H9 (cell line): ENCODE measurements around the gene R3HDM2. TPM values are rescaled to one million over a fixed set of nuclear protein-coding genes. Genes with fewer than 3 reads are reported as not detected.

ENCODE experiments used
- DNase-seq: peaks from one replicate; pipeline ENCODE4 v3.0.0-alpha.2; 2017
- H2AFZ ChIP-seq: one replicate; pipeline ENCODE4 v1.6.1; 2013; ENCODE audit warnings: mild to moderate bottlenecking, low read length, control low read depth, moderate library complexity
- H2AK5ac ChIP-seq: 2 replicates; pipeline ENCODE4 v1.6.1; 2013; ENCODE audit warnings: low read length, control low read depth, mixed read lengths; ENCODE audit not compliant: insufficient read length
- H2BK120ac ChIP-seq: one replicate; pipeline ENCODE4 v1.6.1; 2013; ENCODE audit warnings: low read depth, mild to moderate bottlenecking, low read length, control low read depth, inconsistent platforms; ENCODE audit not compliant: poor library complexity, severe bottlenecking
- H2BK12ac ChIP-seq: 2 replicates; pipeline ENCODE4 v1.6.1; 2013; ENCODE audit warnings: low read length, control low read depth, mixed read lengths, low read depth; ENCODE audit not compliant: insufficient read length
- H2BK15ac ChIP-seq: 2 replicates; pipeline ENCODE4 v1.6.1; 2013; ENCODE audit warnings: low read depth, low read length, control low read depth
- H2BK20ac ChIP-seq: one replicate; pipeline ENCODE4 v1.6.1; 2013; ENCODE audit warnings: low read depth, mild to moderate bottlenecking, low read length, control low read depth, inconsistent platforms; ENCODE audit not compliant: poor library complexity, severe bottlenecking
- H2BK5ac ChIP-seq: 2 replicates; pipeline ENCODE4 v1.6.1; 2013; ENCODE audit warnings: low read length, control low read depth, mixed read lengths; ENCODE audit not compliant: insufficient read length
- H3K14ac ChIP-seq: 2 replicates; pipeline ENCODE4 v1.6.1; 2013; ENCODE audit warnings: low read length, control low read depth; ENCODE audit not compliant: insufficient read depth
- H3K18ac ChIP-seq: 2 replicates; pipeline ENCODE4 v1.6.1; 2013; ENCODE audit warnings: low read depth, mild to moderate bottlenecking, mixed read lengths, low read length, control low read depth; ENCODE audit not compliant: insufficient read length
- H3K23ac ChIP-seq: 2 replicates; pipeline ENCODE4 v1.6.1; 2013; ENCODE audit warnings: low read length, control low read depth, mixed read lengths, low read depth; ENCODE audit not compliant: insufficient read length
- H3K23me2 ChIP-seq: 2 replicates; pipeline ENCODE4 v1.6.1; 2013; ENCODE audit warnings: low read depth, mild to moderate bottlenecking, mixed read lengths, low read length, control low read depth; ENCODE audit not compliant: insufficient read length, poor library complexity, severe bottlenecking
- H3K27ac ChIP-seq: 2 replicates; pipeline ENCODE4 v1.5.1; 2013; ENCODE audit warnings: low read length, control low read depth, mixed read lengths, low read depth; ENCODE audit not compliant: insufficient read length
- H3K27me3 ChIP-seq: 2 replicates; pipeline ENCODE4 v1.6.1; 2013; ENCODE audit warnings: low read length, control low read depth, inconsistent platforms; ENCODE audit not compliant: insufficient read depth
- H3K4ac ChIP-seq: 2 replicates; pipeline ENCODE4 v1.6.1; 2013; ENCODE audit warnings: low read depth, mild to moderate bottlenecking, control low read depth, inconsistent platforms, low read length, moderate library complexity
- H3K4me1 ChIP-seq: 2 replicates; pipeline ENCODE4 v1.6.1; 2013; ENCODE audit warnings: low read length, control low read depth, inconsistent platforms; ENCODE audit not compliant: insufficient read depth
- H3K4me2 ChIP-seq: 2 replicates; pipeline ENCODE4 v1.6.1; 2013; ENCODE audit warnings: low read length, control low read depth, mixed read lengths; ENCODE audit not compliant: insufficient read length, insufficient read depth
- H3K56ac ChIP-seq: 2 replicates; pipeline ENCODE4 v1.6.1; 2013; ENCODE audit warnings: low read depth, mild to moderate bottlenecking, mixed read lengths, low read length, control low read depth; ENCODE audit not compliant: insufficient read length
- H3K79me1 ChIP-seq: 2 replicates; pipeline ENCODE4 v1.6.1; 2013; ENCODE audit warnings: low read depth, mild to moderate bottlenecking, moderate library complexity, low read length, control low read depth, inconsistent platforms; ENCODE audit not compliant: insufficient read depth, poor library complexity, severe bottlenecking
- H3K79me2 ChIP-seq: 2 replicates; pipeline ENCODE4 v1.6.1; 2013; ENCODE audit warnings: low read length, control low read depth, inconsistent platforms; ENCODE audit not compliant: insufficient read depth
- H3K9ac ChIP-seq: 2 replicates; pipeline ENCODE4 v1.6.1; 2013; ENCODE audit warnings: low read length, control low read depth, mixed read lengths; ENCODE audit not compliant: insufficient read length; ENCODE audit errors: extremely low read depth
- H3K9me3 ChIP-seq: one replicate; pipeline ENCODE4 v1.6.1; 2013; ENCODE audit warnings: low read depth, low read length, inconsistent platforms; ENCODE audit not compliant: control insufficient read depth
- H3T11ph ChIP-seq: one replicate; pipeline ENCODE4 v1.6.1; 2013; ENCODE audit warnings: mild to moderate bottlenecking, low read length, control low read depth, inconsistent platforms
- H4K20me1 ChIP-seq: one replicate; pipeline ENCODE4 v1.6.1; 2013; ENCODE audit not compliant: control insufficient read depth, insufficient read length, insufficient read depth
- H4K5ac ChIP-seq: 2 replicates; pipeline ENCODE4 v1.6.1; 2013; ENCODE audit warnings: low read depth, mild to moderate bottlenecking, mixed read lengths, low read length, control low read depth; ENCODE audit not compliant: insufficient read length
- H4K8ac ChIP-seq: replicated peaks from 2 replicates; pipeline ENCODE4 v1.6.1; 2013; ENCODE audit warnings: low read length, control low read depth, mixed read lengths, low read depth; ENCODE audit not compliant: insufficient read length
- H4K91ac ChIP-seq: 2 replicates; pipeline ENCODE4 v1.6.1; 2013; ENCODE audit warnings: low read depth, mild to moderate bottlenecking, moderate library complexity, mixed read lengths, low read length, control low read depth; ENCODE audit not compliant: insufficient read length
- H3K27ac Mint-ChIP-seq, 3 experiments: 2 replicates in 2 of 3; 3 replicates in 1 of 3; pipeline ENCODE4 v1.8.0; 2020 to 2021; ENCODE audit warnings: mixed read lengths in 3 of 3, mild to moderate bottlenecking in 1 of 3, moderate library complexity in 1 of 3
- H3K27me3 Mint-ChIP-seq: 2 replicates; pipeline ENCODE4 v1.8.0; 2021; ENCODE audit warnings: low read depth, mild to moderate bottlenecking, moderate library complexity, mixed read lengths
- H3K36me3 Mint-ChIP-seq, 3 experiments: 2 replicates in 2 of 3; 3 replicates in 1 of 3; pipeline ENCODE4 v1.8.0; 2020 to 2021; ENCODE audit warnings: low read depth in 3 of 3, mixed read lengths in 3 of 3; ENCODE audit not compliant: insufficient read depth in 1 of 3
- H3K4me1 Mint-ChIP-seq, 2 experiments: 2 replicates each; pipeline ENCODE4 v1.8.0; 2020; ENCODE audit warnings: mixed read lengths in 2 of 2
- H3K4me3 Mint-ChIP-seq, 2 experiments: 2 replicates in 1 of 2; 3 replicates in 1 of 2; pipeline ENCODE4 v1.8.0; 2020 to 2021; ENCODE audit warnings: mild to moderate bottlenecking in 2 of 2, mixed read lengths in 2 of 2, moderate library complexity in 1 of 2
- H3K9me3 Mint-ChIP-seq, 2 experiments: 2 replicates in 1 of 2; 3 replicates in 1 of 2; pipeline ENCODE4 v1.8.0; 2020; ENCODE audit warnings: mild to moderate bottlenecking in 2 of 2, mixed read lengths in 2 of 2, moderate library complexity in 1 of 2
- WGBS: extraction: QIAGEN DNeasy Blood & Tissue Kit; methylation state at CpG from one replicate; pipeline ENCODE4 v1.1.7; 2013; ENCODE audit warnings: missing lambda C conversion rate, low lambda C conversion rate, mixed read lengths; ENCODE audit not compliant: insufficient read length; ENCODE audit errors: extremely low coverage; 5-methylcytosine and 5-hydroxymethylcytosine counted together
- total RNA-seq: library from RNA; stranded (reverse); gene quantifications from 2 replicates; pipeline ENCODE4 v1.2.1, GENCODE V29; 2021
- TF ChIP-seq, protein P1 (sequence below): fragments of 200-600 bp; sonication (generic); conservative IDR thresholded peaks from 3 replicates; pipeline ENCODE4 v1.8.0; 2021; ENCODE audit warnings: antibody characterized with exemption, mild to moderate bottlenecking

R3HDM2 gene
- total RNA-seq, 1 experiment from 2014 or later = 43.9 TPM

DNA sequence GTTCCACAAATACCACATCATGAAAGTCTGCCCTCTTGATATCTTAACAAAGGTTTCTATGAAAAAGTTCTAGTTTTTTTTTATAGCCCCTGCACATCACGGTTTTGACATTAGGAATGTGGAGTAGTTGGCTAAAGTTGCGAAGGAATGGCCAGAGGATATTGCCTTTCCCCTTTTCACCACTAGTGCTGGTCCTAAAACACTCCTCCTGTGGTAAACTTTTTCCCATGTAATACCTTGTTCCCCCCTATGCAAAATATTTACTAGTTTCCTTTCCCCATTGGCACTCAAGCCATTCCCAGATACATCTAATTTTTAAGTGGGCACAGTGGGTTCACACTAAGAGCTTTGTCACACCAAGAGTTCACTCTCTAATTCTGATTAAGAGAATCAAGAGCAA lies 33.4 kb downstream of the R3HDM2 start:
- TF ChIP-seq, protein P1, sequence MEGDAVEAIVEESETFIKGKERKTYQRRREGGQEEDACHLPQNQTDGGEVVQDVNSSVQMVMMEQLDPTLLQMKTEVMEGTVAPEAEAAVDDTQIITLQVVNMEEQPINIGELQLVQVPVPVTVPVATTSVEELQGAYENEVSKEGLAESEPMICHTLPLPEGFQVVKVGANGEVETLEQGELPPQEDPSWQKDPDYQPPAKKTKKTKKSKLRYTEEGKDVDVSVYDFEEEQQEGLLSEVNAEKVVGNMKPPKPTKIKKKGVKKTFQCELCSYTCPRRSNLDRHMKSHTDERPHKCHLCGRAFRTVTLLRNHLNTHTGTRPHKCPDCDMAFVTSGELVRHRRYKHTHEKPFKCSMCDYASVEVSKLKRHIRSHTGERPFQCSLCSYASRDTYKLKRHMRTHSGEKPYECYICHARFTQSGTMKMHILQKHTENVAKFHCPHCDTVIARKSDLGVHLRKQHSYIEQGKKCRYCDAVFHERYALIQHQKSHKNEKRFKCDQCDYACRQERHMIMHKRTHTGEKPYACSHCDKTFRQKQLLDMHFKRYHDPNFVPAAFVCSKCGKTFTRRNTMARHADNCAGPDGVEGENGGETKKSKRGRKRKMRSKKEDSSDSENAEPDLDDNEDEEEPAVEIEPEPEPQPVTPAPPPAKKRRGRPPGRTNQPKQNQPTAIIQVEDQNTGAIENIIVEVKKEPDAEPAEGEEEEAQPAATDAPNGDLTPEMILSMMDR = peak; percentile 39
- no CpG with 5 or more reads among the region's 2 CpGs for WGBS
- Histone ChIP-seq H2BK20ac (no peak overlapping the region), H4K20me1 (no peaks in the 10 kb centered on the region), H3K4me1 (no peaks in the 10 kb centered on the region), H3K56ac (no peak overlapping the region), H2BK5ac (no peak overlapping the region), H2BK120ac (no peak overlapping the region), H3T11ph (no peak overlapping the region), H3K27ac (no peak overlapping the region), H4K8ac (no peak overlapping the region), H2AFZ (no peak overlapping the region), H3K23me2 (no peaks in the 10 kb centered on the region), H3K4ac (no peak overlapping the region), H3K4me2 (no peak overlapping the region), H2AK5ac (no peak overlapping the region), H2BK12ac (no peak overlapping the region), H3K9me3 (no peaks in the 10 kb centered on the region), H4K5ac (no peak overlapping the region), H2BK15ac (no peak overlapping the region), H3K14ac (no peak overlapping the region), H3K79me2 (no peaks in the 10 kb centered on the region), H4K91ac (no peak overlapping the region), H3K18ac (no peak overlapping the region), H3K27me3 (no peaks in the 10 kb centered on the region), H3K23ac (no peak overlapping the region), H3K79me1 (peaks cover 2% of the 10 kb centered on the region), H3K9ac (no peak overlapping the region)
- Mint-ChIP-seq H3K36me3 (peaks cover 3 to 25% (median 22%) of the 10 kb centered on the region in 3 experiments), H3K4me1 (peaks cover 9% of the 10 kb centered on the region in 2 experiments), H3K27ac (peak overlapping the region in 2 of 3 experiments; percentile 34 to 73; a peak in 2 of 7 replicates), H3K27me3 (no peaks in the 10 kb centered on the region), H3K9me3 (no peaks in the 10 kb centered on the region), H3K4me3 (no peak overlapping the region)
- DNase-seq = no peak
